Keratinocyte (primary cell): ENCODE results near the gene MPV17L.

Experiments
- CTCF ChIP-seq, 3 experiments: IDR thresholded peaks in 1 of 3; conservative IDR thresholded peaks in 1 of 3; optimal IDR thresholded peaks in 1 of 3; 2 replicates in 2 of 3; 3 replicates in 1 of 3; pipeline versions ENCODE3 to v1.5.1; 2011; ENCODE audit warnings: low read length in 3 of 3, mild to moderate bottlenecking in 3 of 3, moderate library complexity in 2 of 3, control low read depth in 1 of 3, inconsistent platforms in 1 of 3; ENCODE audit not compliant: insufficient read depth in 2 of 3; ENCODE audit errors: extremely low read depth in 1 of 3
- EZH2 ChIP-seq: IDR thresholded peaks from one replicate; pipeline ENCODE4 v1.6.1; 2012; ENCODE audit warnings: inconsistent platforms, mild to moderate bottlenecking, low read length, moderate library complexity

- TF ChIP-seq CTCF (optimal IDR thresholded peaks at IDR 0.05 in 1 of 3, IDR thresholded peaks at IDR 0.05 in 1 of 3, conservative IDR thresholded peaks at IDR 0.05 in 1 of 3; ENCODE audit: extremely low read depth in 1 of 3, insufficient read depth in 2 of 3, low read length in 3 of 3) (no peak), EZH2 (no peak)
Measured at GRCh38 chr16:15457400-15457799, 61.8 kb downstream of the MPV17L start.
